Endothelial cell of umbilical vein (primary cell): Measurements from ENCODE around the gene TOR1A. TPM values are rescaled to one million over a fixed set of nuclear protein-coding genes. Genes with fewer than 3 reads are reported as not detected.
"Not testable (repeated sequence)": the region's sequence is repeated elsewhere in the genome, so short reads cannot be mapped to it uniquely, and the experiment has no call there.

Experiments
- BruUV-seq: library from RNA; stranded (reverse); fragments of 400-500 nt; replicated peaks from 2 replicates; lab custom pipeline; 2021; lab: Mats Ljungman, UMichigan
- CTCF ChIA-PET: fragments of 300-600, 350-600 bp; sonication (Branson Sonifier 250); formaldehyde crosslinking; loops from one replicate; lab custom pipeline; 2021; ENCODE audit warnings: antibody characterized with exemption, inconsistent platforms; lab: Charles Lee
- POLR2A ChIA-PET: fragments of 300-600, 350-600 bp; sonication (Branson Sonifier 250); formaldehyde crosslinking; loops from one replicate; lab custom pipeline; 2021; ENCODE audit warnings: antibody characterized with exemption, inconsistent platforms; lab: Charles Lee
- DNase-seq: peaks from one replicate; pipeline ENCODE4 v3.0.0-alpha.2; 2011; ENCODE audit warnings: low read depth, low spot score
- FAIRE-seq: peaks from 2 replicates; lab custom pipeline; 2011; peaks lifted over from hg19 to GRCh38; lab: Jason Lieb, UNC
- H2AFZ ChIP-seq: 2 replicates; pipeline ENCODE4 v1.6.0; 2012; ENCODE audit warnings: low read depth, low read length, control low read depth, inconsistent platforms
- H3K27ac ChIP-seq: 2 replicates; pipeline ENCODE4 v1.5.1; 2011; ENCODE audit warnings: low read depth, mild to moderate bottlenecking, control low read depth, low read length, moderate library complexity; ENCODE audit not compliant: insufficient read depth
- H3K27me3 ChIP-seq, 2 experiments: 2 replicates each; pipeline versions ENCODE4 v1.6.0 to v1.6.1; 2011; ENCODE audit warnings: low read length in 2 of 2, mixed read lengths in 1 of 2; ENCODE audit not compliant: control insufficient read depth in 2 of 2, insufficient read depth in 2 of 2
- H3K36me3 ChIP-seq, 2 experiments: 2 replicates in 1 of 2; 3 replicates in 1 of 2; pipeline ENCODE4 v1.5.1; 2011; ENCODE audit warnings: low read length in 2 of 2, mild to moderate bottlenecking in 1 of 2, moderate library complexity in 1 of 2; ENCODE audit not compliant: control insufficient read depth in 2 of 2, insufficient read depth in 2 of 2; ENCODE audit errors: extremely low read depth in 1 of 2
- H3K4me1 ChIP-seq: 3 replicates; pipeline ENCODE4 v1.5.1; 2011; ENCODE audit warnings: mild to moderate bottlenecking, low read length; ENCODE audit not compliant: control insufficient read depth, insufficient read depth; ENCODE audit errors: extremely low read depth
- H3K4me2 ChIP-seq: 2 replicates; pipeline ENCODE4 v1.6.1; 2011; ENCODE audit warnings: low read length, control low read depth, mixed read lengths; ENCODE audit not compliant: insufficient read depth
- H3K4me3 ChIP-seq, 3 experiments: fragments of 200-600 bp in 1 of 3; sonication (generic), shearing (Covaris generic) in 1 of 3; replicated peaks in 1 of 3; 2 replicates each; pipeline ENCODE4 v1.5.1; 2011 to 2016; ENCODE audit warnings: control low read depth in 3 of 3, low read length in 3 of 3, mild to moderate bottlenecking in 2 of 3, inconsistent platforms in 1 of 3, low read depth in 1 of 3, moderate library complexity in 1 of 3; ENCODE audit not compliant: insufficient read depth in 1 of 3
- H3K79me2 ChIP-seq: 2 replicates; pipeline ENCODE4 v1.6.0; 2012; ENCODE audit warnings: low read length, inconsistent platforms; ENCODE audit not compliant: control insufficient read depth, insufficient read depth
- H3K9ac ChIP-seq: replicated peaks from 2 replicates; pipeline ENCODE3; 2011; ENCODE audit warnings: low read length, control low read depth; ENCODE audit not compliant: insufficient read depth; ENCODE audit errors: extremely low read depth
- H3K9me1 ChIP-seq: replicated peaks from 3 replicates; pipeline ENCODE4 v1.6.0; 2011; ENCODE audit warnings: mild to moderate bottlenecking, low read length; ENCODE audit not compliant: control insufficient read depth, insufficient read depth; ENCODE audit errors: extremely low read depth
- H3K9me3 ChIP-seq: replicated peaks from 2 replicates; pipeline ENCODE4 v1.5.1; 2012; ENCODE audit warnings: low read length, inconsistent platforms; ENCODE audit not compliant: control insufficient read depth, insufficient read depth
- H4K20me1 ChIP-seq: replicated peaks from 2 replicates; pipeline ENCODE3; 2011; ENCODE audit warnings: mild to moderate bottlenecking, low read length; ENCODE audit not compliant: control insufficient read depth, insufficient read depth; ENCODE audit errors: extremely low read depth
- JUN ChIP-seq: IDR thresholded peaks from 2 replicates; pipeline ENCODE4 v1.6.1; 2011; ENCODE audit warnings: borderline replicate concordance, low read depth; ENCODE audit not compliant: insufficient read length, insufficient read depth
- MYC ChIP-seq: IDR thresholded peaks from one replicate; pipeline ENCODE4 v1.6.1; 2011; ENCODE audit warnings: mild to moderate bottlenecking, low read depth, low read length
- POLR2AphosphoS5 ChIP-seq: IDR thresholded peaks from 2 replicates; pipeline ENCODE4 v1.6.1; 2012; ENCODE audit warnings: low read depth, mild to moderate bottlenecking, control low read depth, low read length, moderate library complexity; ENCODE audit not compliant: insufficient read depth
- dilution Hi-C: fragments of 300-500 bp; cut with MboI; formaldehyde crosslinking; loops from one replicate; pipeline ENCODE4 v1.15.0; 2019; ENCODE audit warnings: low sequenced_read_pairs; ENCODE audit not compliant: extremely low pct_ligation_motif_present
- intact Hi-C: fragments of 100-400 bp; cut with micrococcal nuclease; formaldehyde crosslinking; loops from one replicate; pipeline ENCODE4 v1.10.0; 2022
- polyA plus RNA-seq, 4 experiments: library from polyadenylated mRNA; depleted of rRNA in 3 of 4; stranded (reverse) in 3 of 4; unstranded in 1 of 4; fragments of >200 nt; gene quantifications; 2 replicates each; pipeline versions ENCODE4 v1.2.1 to v1.2.3, GENCODE V29; 2011 to 2012; ENCODE audit warnings: missing spikeins in 1 of 4
- total RNA-seq: library from RNA; stranded (reverse); gene quantifications from 2 replicates; pipeline ENCODE4 v1.2.3, GENCODE V29; 2021
- TF ChIP-seq, protein P1 (sequence below): IDR thresholded peaks from 2 replicates; pipeline ENCODE4 v1.6.1; 2011; ENCODE audit not compliant: insufficient read depth, insufficient read length
- TF ChIP-seq, protein P2 (sequence below), 2 donors: IDR thresholded peaks; 1 replicate in 1 of 2; 2 replicates in 1 of 2; pipeline ENCODE4 v1.5.1; 2011; ENCODE audit warnings: low read length in 2 of 2, mild to moderate bottlenecking in 2 of 2, moderate library complexity in 2 of 2, control low read depth in 1 of 2, inconsistent platforms in 1 of 2, low read depth in 1 of 2; ENCODE audit not compliant: insufficient read depth in 1 of 2; ENCODE audit errors: extremely low read depth in 1 of 2

The TOR1A gene
- total and polyA plus RNA-seq, 2 donors (not counting 3 experiments of a cell fraction or from before 2014, with no cell fraction given) = 57.8 to 89.8 TPM

DNA sequence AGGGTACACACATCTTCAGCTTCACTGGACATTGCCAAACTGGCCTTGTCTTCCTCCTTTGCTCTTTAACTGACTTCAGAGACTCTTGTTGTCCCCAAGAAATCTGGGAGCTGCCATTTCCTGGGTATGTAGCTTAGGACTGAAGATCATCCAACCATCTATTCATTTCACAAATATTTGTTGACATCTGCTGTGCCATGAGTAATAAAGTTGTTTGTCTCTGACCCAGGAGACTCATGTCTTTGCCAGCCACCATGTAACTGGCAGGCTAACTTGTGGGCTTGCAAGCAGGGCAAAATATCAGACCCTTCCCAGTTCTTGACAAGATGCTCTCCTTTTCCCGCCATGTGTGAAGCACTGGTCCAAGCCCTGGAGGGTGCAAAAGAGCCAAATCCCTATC lies 38.1 kb downstream of the TOR1A start:
- POLR2A ChIA-PET = no interaction called here
- Histone ChIP-seq H3K4me1 (no peaks in the 10 kb centered on the region), H2AFZ (no peak overlapping the region), H3K4me3 (no peak overlapping the region), H3K9me3 (no peaks in the 10 kb centered on the region), H3K9me1 (no peaks in the 10 kb centered on the region), H3K79me2 (no peaks in the 10 kb centered on the region), H4K20me1 (no peaks in the 10 kb centered on the region), H3K36me3 (no peaks in the 10 kb centered on the region), H3K4me2 (no peak overlapping the region), H3K9ac (no peak overlapping the region), H3K27me3 (no peaks in the 10 kb centered on the region), H3K27ac (no peak overlapping the region)
- intact Hi-C loops = no loop called here
- DNase-seq = no peak
- dilution Hi-C loops = no loop called here
- CTCF ChIA-PET = interaction anchor here (1.8 to 8.2 kb wide), 3 partner anchors 10 to 60 kb away, joined by 3 to 127 read pairs (median 67); no protein-coding TSS in a partner anchor
- no TSS peak for BruUV-seq
- TF ChIP-seq POLR2AphosphoS5 (no peak), JUN (no peak), MYC (no peak)
- TF ChIP-seq, protein P1, sequence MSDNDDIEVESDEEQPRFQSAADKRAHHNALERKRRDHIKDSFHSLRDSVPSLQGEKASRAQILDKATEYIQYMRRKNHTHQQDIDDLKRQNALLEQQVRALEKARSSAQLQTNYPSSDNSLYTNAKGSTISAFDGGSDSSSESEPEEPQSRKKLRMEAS = no peak
- TF ChIP-seq, protein P2, sequence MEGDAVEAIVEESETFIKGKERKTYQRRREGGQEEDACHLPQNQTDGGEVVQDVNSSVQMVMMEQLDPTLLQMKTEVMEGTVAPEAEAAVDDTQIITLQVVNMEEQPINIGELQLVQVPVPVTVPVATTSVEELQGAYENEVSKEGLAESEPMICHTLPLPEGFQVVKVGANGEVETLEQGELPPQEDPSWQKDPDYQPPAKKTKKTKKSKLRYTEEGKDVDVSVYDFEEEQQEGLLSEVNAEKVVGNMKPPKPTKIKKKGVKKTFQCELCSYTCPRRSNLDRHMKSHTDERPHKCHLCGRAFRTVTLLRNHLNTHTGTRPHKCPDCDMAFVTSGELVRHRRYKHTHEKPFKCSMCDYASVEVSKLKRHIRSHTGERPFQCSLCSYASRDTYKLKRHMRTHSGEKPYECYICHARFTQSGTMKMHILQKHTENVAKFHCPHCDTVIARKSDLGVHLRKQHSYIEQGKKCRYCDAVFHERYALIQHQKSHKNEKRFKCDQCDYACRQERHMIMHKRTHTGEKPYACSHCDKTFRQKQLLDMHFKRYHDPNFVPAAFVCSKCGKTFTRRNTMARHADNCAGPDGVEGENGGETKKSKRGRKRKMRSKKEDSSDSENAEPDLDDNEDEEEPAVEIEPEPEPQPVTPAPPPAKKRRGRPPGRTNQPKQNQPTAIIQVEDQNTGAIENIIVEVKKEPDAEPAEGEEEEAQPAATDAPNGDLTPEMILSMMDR (IDR thresholded peaks at IDR 0.05; ENCODE audit: extremely low read depth in 1 of 2, insufficient read depth in 1 of 2, low read depth in 1 of 2, low read length in 2 of 2) = no peak
- FAIRE-seq = no peak

- BruUV-seq, DNase-seq, H3K9me1 ChIP-seq, POLR2A ChIA-PET, H4K20me1 ChIP-seq, H2AFZ ChIP-seq, H3K79me2 ChIP-seq, H3K9ac ChIP-seq, H3K27ac ChIP-seq, H3K9me3 ChIP-seq, H3K4me3 ChIP-seq, FAIRE-seq, H3K4me2 ChIP-seq, dilution Hi-C loops, H3K4me1 ChIP-seq, H3K27me3 ChIP-seq, H3K36me3 ChIP-seq: not testable (repeated sequence)
- CTCF ChIA-PET = interaction anchor here (0.7 to 8.2 kb wide), 7 partner anchors 9 to 646 kb away, joined by 3 to 127 read pairs (median 3); no protein-coding TSS in a partner anchor
- intact Hi-C loops = loop anchor here (5.0 kb wide), 1 partner anchor 648 kb away; no protein-coding TSS in a partner anchor
Measured at GRCh38 chr9:129784970-129785369, 39.0 kb downstream of the TOR1A start.
